WTC11 (cell line): ENCODE data around the gene ANKRD53.

Experiments used
- ESRRA ChIP-seq: sonication (generic); formaldehyde crosslinking; IDR thresholded peaks from 2 replicates; pipeline ENCODE4 v1.8.1; 2022; ENCODE audit warnings: mild to moderate bottlenecking, missing genetic modification reagents, borderline replicate concordance
- KAT7 ChIP-seq: sonication (generic); formaldehyde crosslinking; IDR thresholded peaks from 2 replicates; pipeline ENCODE4 v1.8.1; 2023; ENCODE audit warnings: missing genetic modification reagents, mild to moderate bottlenecking, borderline replicate concordance
- RELA ChIP-seq: sonication (generic); formaldehyde crosslinking; IDR thresholded peaks from 2 replicates; pipeline ENCODE4 v1.8.1; 2022; ENCODE audit warnings: missing genetic modification reagents, mild to moderate bottlenecking, borderline replicate concordance
- TF ChIP-seq, protein P1 (sequence below): fragments of 200-600 bp; IDR thresholded peaks from 2 replicates; pipeline ENCODE4 v1.8.0; 2022; ENCODE audit warnings: antibody characterized with exemption
- TF ChIP-seq, protein P2 (sequence below): sonication (generic); formaldehyde crosslinking; IDR thresholded peaks from 2 replicates; pipeline ENCODE4 v1.8.0; 2022; ENCODE audit warnings: mild to moderate bottlenecking, missing genetic modification reagents

DNA sequence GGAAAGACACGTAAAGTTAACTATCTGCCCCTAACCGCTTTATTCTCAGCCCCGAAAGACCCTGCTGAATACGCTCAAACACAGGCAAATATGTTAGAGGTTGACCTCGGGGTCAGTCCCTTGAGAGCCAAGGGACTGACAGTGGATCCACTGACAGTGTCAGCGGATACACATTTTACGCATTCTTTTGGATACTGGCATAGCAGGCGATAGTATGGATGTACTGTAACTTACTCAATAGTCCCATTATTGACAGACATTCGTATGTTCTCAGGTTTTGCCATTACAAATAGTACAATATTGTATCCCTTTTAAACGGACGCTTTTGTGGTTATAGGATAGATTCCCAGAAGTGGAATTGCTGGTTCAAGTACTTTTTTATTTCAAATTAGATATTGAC lies 29.3 kb upstream of the ANKRD53 start:
- TF ChIP-seq RELA (no peak), KAT7 (CRISPR knock-in tag) (no peak), ESRRA (CRISPR knock-in tag) (no peak)
- TF ChIP-seq, protein P1, sequence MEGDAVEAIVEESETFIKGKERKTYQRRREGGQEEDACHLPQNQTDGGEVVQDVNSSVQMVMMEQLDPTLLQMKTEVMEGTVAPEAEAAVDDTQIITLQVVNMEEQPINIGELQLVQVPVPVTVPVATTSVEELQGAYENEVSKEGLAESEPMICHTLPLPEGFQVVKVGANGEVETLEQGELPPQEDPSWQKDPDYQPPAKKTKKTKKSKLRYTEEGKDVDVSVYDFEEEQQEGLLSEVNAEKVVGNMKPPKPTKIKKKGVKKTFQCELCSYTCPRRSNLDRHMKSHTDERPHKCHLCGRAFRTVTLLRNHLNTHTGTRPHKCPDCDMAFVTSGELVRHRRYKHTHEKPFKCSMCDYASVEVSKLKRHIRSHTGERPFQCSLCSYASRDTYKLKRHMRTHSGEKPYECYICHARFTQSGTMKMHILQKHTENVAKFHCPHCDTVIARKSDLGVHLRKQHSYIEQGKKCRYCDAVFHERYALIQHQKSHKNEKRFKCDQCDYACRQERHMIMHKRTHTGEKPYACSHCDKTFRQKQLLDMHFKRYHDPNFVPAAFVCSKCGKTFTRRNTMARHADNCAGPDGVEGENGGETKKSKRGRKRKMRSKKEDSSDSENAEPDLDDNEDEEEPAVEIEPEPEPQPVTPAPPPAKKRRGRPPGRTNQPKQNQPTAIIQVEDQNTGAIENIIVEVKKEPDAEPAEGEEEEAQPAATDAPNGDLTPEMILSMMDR = no peak
- TF ChIP-seq, protein P2, sequence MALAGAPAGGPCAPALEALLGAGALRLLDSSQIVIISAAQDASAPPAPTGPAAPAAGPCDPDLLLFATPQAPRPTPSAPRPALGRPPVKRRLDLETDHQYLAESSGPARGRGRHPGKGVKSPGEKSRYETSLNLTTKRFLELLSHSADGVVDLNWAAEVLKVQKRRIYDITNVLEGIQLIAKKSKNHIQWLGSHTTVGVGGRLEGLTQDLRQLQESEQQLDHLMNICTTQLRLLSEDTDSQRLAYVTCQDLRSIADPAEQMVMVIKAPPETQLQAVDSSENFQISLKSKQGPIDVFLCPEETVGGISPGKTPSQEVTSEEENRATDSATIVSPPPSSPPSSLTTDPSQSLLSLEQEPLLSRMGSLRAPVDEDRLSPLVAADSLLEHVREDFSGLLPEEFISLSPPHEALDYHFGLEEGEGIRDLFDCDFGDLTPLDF (CRISPR knock-in tag) = no peak
